GM15510 (cell line): ENCODE results near the gene ATP8B2.

Experiments used
- POLR2A ChIP-seq: IDR thresholded peaks from 3 replicates; pipeline ENCODE4 v1.6.1; 2011; ENCODE audit warnings: borderline replicate concordance; ENCODE audit not compliant: insufficient read length; ENCODE audit errors: extremely low read depth

ATP8B2 gene

DNA sequence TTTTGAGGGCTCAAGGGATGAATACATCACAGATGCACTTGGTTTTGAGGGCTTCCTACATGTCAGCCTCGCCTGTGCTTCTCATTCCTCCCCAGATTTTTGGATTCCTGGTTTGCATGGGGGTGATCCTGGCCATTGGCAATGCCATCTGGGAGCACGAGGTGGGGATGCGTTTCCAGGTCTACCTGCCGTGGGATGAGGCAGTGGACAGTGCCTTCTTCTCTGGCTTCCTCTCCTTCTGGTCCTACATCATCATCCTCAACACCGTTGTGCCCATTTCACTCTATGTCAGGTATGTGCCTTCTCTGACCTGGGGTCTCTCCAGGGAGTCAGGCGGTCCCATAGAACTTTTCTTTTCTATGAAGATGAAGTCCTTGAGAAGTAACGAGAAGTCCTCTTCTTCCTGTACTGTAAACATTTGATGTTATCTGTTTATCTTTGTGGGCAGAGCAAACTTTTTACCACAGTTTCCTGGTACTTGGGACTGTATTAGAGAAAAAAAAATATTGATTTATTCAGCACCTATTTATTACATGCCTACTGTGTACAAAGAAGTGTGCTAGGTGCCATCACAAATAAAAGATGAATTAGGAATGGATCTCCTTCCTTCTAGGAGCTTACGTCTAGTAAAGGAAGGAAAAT lies 12.0 kb downstream of the ATP8B2 start:
- no peak for TF ChIP-seq POLR2A

DNA sequence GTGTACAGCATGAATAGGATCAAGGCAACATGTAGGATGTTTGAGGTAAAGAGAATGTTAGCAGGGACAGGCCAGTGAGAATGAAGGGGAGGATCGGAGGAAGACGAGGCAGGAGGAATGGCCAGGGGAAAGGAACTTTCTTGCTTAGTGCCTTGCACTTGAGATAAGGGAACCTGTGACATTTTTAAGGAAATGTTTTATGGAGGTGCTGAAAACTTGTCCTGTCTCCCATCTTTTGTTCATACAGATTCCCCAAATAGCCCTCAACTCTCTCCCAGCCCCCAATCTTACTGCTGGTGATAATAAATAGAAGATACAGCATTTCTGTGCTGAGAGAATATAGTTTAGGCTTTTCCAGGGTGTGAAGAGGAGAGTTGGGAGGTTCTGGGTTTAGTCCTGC lies 13.6 kb downstream of the ATP8B2 start:
- TF ChIP-seq POLR2A: no peak

DNA sequence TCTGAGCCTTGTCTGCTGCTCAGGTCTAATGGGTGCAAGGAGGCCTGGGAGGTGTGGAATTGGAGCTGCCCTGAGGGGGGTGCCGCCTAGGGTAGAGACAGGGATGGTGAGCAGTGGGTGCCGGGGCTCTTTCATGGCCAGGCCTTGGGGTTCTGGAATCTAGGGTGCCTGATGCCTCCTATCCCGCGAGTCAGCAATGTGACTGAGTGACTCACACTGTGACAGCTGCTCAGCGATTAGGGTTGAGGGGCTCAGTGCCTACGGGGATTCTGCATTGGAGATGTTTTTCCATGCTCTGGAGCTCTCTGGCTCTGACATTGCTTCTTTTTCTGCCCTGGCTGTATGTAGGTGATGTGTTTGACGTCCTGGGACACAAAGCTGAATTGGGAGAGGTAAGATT lies 16.8 kb downstream of the ATP8B2 start:
- TF ChIP-seq POLR2A: no peak

DNA sequence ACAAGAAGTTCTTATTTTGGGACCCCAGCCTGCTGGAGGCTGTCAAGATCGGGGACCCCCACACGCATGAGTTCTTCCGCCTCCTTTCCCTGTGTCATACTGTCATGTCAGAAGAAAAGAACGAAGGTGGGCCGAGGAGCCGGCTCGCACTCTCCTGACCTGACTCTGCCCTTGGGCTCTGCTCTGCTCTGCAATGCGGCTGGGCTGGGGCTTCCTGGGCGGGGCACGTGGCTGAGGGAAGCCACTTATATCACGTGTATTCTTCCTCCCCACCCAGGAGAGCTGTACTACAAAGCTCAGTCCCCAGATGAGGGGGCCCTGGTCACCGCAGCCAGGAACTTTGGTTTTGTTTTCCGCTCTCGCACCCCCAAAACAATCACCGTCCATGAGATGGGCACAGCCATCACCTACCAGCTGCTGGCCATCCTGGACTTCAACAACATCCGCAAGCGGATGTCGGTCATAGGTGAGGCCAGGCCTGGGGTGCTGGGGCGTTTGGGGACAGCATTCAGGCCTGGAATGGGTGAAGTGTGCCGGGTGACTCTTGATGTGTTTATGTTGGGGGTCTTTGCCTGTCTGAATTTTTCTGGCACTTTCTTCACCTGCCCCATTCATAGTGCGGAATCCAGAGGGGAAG lies 17.6 kb downstream of the ATP8B2 start:
- TF ChIP-seq POLR2A: no peak

DNA sequence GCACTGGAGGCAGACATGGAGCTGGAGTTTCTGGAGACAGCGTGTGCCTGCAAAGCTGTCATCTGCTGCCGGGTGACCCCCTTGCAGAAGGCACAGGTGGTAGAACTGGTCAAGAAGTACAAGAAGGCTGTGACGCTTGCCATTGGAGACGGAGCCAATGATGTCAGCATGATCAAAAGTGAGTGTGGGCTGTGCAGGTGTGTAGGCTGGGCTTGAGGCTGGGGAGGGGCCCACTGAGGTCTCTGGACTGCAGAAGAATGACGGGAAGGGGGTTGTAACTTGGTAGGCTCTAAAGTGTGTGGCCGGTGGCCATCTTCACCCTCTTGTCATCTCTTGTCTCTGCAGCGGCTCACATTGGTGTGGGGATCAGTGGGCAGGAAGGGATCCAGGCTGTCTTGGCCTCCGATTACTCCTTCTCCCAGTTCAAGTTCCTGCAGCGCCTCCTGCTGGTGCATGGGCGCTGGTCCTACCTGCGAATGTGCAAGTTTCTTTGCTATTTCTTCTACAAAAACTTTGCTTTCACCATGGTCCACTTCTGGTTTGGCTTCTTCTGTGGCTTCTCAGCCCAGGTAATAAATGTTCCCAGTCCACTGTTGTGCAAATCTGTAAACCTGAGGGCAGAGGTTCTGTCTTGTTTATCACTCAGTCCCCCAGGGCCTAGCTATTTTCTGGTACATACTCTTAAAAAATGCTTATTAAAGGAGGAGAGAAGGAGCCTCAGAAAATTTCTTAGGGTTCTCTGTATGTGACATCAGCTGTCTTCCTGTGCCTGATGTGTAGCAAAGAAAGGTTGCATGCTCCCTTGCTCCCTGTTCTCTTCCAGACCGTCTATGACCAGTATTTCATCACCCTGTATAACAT lies 19.9 kb downstream of the ATP8B2 start:
- no peak for TF ChIP-seq POLR2A

DNA sequence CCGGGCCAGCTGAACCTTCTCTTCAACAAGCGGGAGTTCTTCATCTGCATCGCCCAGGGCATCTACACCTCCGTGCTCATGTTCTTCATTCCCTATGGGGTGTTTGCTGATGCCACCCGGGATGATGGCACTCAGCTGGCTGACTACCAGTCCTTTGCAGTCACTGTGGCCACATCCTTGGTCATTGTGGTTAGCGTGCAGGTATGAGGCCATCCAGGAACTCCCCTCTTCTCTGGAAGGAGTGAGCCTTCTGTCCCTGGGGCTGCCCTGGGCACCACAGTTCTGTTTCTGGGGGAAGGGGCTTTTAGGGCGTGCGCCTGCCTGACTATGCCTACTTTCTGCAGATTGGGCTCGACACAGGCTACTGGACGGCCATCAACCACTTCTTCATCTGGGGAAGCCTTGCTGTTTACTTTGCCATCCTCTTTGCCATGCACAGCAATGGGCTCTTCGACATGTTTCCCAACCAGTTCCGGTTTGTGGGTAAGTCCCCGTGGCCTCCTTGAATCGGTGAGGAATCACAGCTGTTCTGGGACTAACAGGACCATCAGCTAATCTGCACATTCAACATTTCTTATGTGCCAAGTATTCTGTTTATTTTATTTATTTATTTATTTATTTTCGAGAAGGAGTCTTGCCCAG lies 21.1 kb downstream of the ATP8B2 start:
- no peak for TF ChIP-seq POLR2A

DNA sequence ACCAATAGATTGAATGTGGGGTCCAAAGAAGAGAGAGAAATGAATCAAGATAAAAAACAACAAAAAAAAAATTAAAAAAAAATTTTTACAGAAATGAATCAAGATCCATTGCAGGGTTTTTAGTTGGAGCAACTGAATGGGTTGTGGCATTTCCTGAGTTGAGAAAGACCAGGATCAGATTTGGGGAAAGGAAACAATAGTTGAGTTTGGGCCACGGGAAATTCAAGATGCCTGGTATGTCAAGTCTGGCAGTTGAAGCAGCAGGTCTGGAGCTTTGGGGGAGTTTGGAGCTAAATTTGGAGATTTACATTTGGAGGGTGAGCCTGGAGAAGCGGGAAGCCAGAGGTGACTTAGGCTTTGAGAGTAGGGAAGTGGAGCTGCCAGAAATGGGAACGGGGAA lies 22.6 kb downstream of the ATP8B2 start:
- no peak for TF ChIP-seq POLR2A

DNA sequence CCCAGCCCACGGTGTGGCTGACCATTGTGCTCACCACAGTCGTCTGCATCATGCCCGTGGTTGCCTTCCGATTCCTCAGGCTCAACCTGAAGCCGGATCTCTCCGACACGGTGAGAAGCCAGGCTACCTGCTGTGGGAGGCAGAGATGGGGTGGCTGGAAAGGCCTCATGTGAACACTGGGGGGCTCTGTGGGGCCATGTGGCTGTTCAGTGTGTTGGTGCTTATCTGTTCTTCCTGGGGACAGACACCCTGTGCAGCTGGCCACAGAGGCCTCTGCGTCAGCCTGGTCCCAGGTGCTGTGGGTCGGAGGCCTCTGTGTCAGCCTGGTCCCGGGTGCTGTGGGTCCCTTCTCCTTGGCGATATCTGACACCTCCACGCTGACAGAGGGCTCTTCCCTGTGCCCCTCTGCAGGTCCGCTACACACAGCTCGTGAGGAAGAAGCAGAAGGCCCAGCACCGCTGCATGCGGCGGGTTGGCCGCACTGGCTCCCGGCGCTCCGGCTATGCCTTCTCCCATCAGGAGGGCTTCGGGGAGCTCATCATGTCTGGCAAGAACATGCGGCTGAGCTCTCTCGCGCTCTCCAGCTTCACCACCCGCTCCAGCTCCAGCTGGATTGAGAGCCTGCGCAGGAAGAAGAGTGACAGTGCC lies 23.2 kb downstream of the ATP8B2 start:
- TF ChIP-seq POLR2A: no peak

DNA sequence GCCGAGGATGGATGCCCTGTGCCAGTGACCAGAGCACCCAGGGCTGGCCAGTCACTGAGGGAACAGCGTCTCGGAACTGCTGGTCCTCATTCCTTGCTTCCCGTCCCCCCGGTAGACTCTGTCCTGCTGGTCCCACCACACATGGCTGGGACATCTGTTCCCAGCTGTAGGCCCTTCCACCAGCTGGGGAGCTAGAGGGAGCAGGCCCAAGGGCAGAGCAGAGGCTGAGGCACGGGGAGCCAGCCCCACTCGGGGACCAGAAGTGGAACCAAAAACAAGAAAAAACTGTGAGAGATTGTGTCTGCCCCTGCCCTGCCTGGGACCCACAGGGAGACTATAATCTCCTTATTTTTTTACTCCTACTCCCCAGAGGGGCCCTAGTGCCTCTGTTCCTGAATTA lies 23.8 kb downstream of the ATP8B2 start:
- no peak for TF ChIP-seq POLR2A

DNA sequence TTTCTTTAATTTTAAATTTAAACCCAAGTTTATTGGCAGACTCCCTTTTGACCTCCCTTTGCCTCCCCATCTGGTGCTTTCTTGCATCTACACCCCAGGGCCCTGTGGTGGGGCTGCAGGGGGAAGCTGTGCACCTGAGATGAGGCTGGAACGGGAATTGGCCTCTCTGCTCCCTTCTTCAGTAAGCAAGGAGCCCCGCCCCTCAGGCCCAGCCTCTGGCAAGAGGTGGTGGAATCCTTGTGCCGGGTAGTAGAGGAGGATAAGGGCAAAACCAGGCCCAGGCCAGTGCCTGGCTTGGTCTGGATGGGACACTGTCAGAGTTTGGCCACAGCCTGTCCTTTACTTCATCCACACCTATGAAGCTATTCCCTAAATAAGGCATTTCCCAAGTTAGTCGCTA lies 25.1 kb downstream of the ATP8B2 start:
- no peak for TF ChIP-seq POLR2A

DNA sequence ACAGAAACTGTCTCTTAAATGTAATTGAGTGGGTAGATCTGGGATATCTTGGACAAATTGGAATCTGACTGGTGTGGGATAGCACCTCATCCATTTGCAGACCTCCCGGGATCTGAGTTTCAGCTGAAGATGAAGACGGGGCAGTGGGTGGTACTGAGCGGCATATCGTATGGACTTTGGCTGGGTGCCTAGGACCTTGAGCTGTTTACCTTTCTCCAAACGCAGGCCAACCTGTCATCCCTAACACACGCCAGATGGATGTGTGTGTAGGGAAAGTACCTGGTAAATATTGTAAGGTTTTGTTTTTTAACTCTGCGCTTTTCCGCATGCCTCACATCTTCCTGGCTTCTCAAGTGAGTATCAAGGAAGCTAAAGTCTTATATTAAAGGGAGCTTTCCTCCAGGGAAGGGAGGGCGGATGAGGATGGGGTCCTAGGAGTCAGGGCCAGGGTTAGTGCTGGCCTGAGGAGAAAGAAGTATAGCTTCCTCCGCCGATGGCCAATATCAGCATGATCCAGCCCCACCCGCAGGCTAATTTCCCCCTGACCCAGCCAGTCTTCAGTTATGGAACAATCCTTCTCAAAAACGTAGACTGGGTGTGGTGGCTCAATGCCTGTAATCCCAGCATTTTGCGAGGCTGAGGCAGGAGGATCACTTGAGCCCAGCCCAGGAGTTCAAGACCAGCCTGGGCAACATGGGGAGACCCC lies 26.2 kb downstream of the ATP8B2 start:
- TF ChIP-seq POLR2A: no peak

DNA sequence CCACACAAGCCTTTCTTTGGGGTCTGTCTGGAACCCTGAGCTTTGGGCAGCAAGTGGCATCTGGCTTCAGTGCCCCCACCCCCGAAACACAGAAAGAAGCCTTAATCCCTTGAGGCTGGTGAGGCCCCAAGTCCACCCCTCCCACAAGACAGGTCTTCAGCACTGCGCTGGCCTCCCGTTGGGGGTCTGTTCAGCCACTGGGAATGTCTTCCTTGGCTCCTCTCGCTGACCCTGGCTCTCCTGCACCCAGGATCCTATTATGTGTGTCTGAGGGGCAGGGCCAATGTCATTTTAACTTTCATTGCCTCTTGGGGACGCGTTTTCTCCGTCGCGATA lies 26.9 kb downstream of the ATP8B2 start:
- TF ChIP-seq POLR2A: no peak

DNA sequence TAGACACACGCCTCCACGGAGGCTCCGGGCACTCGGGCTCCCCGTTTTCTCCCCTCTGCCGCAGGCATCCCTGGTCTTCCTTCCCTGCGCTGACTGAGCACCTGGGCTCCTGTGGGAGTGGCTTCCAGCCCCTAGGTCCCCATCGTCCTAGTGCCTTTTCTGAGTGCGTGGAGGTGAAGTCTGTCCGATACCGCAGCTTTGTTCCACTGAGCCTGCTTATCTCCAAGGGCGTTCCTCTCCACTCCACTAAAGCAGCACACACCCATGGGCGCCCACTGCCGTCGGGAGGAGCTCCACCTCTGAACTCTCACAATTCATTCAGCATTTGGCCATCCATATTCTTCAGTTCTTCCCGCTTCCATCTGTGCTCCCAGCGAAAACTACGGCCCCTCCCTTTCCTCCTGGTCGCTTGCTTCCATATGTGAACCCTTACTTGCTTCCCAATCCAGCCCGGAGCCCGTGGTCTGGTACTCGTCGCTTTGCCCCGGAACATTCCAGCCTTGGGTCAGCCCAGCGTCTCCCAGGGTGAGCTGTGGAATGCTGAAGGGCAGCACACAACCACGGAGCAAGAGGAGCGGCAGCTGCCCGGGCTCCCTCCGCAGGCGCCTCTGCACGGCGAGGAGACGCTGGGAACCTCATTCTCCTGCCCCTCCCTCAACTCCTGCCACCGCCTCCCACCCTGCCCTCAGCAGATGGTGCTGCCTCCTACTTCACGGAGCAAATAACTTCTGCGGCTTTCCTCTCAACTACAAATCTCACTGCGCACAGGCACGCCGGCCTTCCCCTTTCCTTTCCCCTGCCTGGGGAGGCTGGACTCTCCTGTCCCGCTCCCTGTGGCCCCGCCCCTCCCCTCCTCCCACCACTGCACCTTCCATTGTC lies 27.5 kb downstream of the ATP8B2 start:
- TF ChIP-seq POLR2A: no peak
